HepG2 (cell line): ENCODE data around the gene TNFRSF6B. TPM values are rescaled to one million over a fixed set of nuclear protein-coding genes. Genes with fewer than 3 reads are reported as not detected.

Experiments used
- ETV5 ChIP-seq: IDR thresholded peaks from 2 replicates; pipeline ENCODE4 v1.6.1; 2018; ENCODE audit warnings: missing biosample characterization, missing genetic modification reagents, inconsistent platforms, borderline replicate concordance
- HDAC2 ChIP-seq: sonication (generic); formaldehyde crosslinking; IDR thresholded peaks from 2 replicates; pipeline ENCODE4 v1.4.0; 2020; ENCODE audit warnings: missing genetic modification reagents
- HNRNPL ChIP-seq: fragments of 200-400 bp; formaldehyde crosslinking; IDR thresholded peaks from 2 replicates; pipeline ENCODE4 v1.6.1; 2017; ENCODE audit warnings: mild to moderate bottlenecking, low read depth, low read length
- ISX ChIP-seq: sonication (generic); formaldehyde crosslinking; conservative IDR thresholded peaks from 2 replicates; pipeline ENCODE4 v1.5.0; 2020; ENCODE audit warnings: missing genetic modification reagents
- NCOA2 ChIP-seq: sonication (generic); formaldehyde crosslinking; IDR thresholded peaks from 2 replicates; pipeline ENCODE4 v1.8.0; 2022; ENCODE audit warnings: inconsistent platforms
- NFE2L2 ChIP-seq: fragments of 150-350 bp; IDR thresholded peaks from 2 replicates; pipeline ENCODE4 v1.6.1; 2014; ENCODE audit warnings: low read length
- PHF5A ChIP-seq: IDR thresholded peaks from one replicate; pipeline ENCODE4 v1.6.1; 2018; ENCODE audit warnings: low read depth, missing genetic modification reagents; ENCODE audit not compliant: unreplicated experiment
- SNAPC2 ChIP-seq: sonication (generic); formaldehyde crosslinking; IDR thresholded peaks from 2 replicates; pipeline ENCODE4 v1.8.1; 2022; ENCODE audit warnings: mild to moderate bottlenecking, missing genetic modification reagents
- ZNF333 ChIP-seq: sonication (generic); formaldehyde crosslinking; IDR thresholded peaks from 2 replicates; pipeline ENCODE4 v1.4.0; 2020; ENCODE audit warnings: mild to moderate bottlenecking, missing genetic modification reagents, borderline replicate concordance
- ZNF557 ChIP-seq: sonication (generic); formaldehyde crosslinking; IDR thresholded peaks from 2 replicates; pipeline ENCODE4 v1.4.0; 2020; ENCODE audit warnings: missing genetic modification reagents
- ZNF670 ChIP-seq: sonication (generic); formaldehyde crosslinking; IDR thresholded peaks from 2 replicates; pipeline ENCODE4 v1.8.0; 2022; ENCODE audit warnings: mild to moderate bottlenecking, missing genetic modification reagents, borderline replicate concordance
- ZNF7 ChIP-seq: IDR thresholded peaks from 2 replicates; pipeline ENCODE4 v1.6.1; 2016; ENCODE audit warnings: missing biosample characterization, missing genetic modification reagents
- polyA plus RNA-seq, 8 experiments: library from polyadenylated mRNA; depleted of rRNA in 3 of 8; stranded (reverse) in 7 of 8; unstranded in 1 of 8; fragments of >200 nt; fragmentation: Illumina TruSeq in 4 of 8; extraction: Trizol in 4 of 8; gene quantifications; 2 replicates each; pipeline versions ENCODE4 v1.2.1 to v1.2.3, GENCODE V29; 2011 to 2016; ENCODE audit warnings: low read depth in 4 of 8, missing spikeins in 1 of 8, mixed read lengths in 1 of 8; ENCODE audit not compliant: insufficient read depth in 1 of 8
- total RNA-seq, 5 experiments: library from RNA; depleted of rRNA; stranded (reverse); fragments of >200 nt; fragmentation: Illumina TruSeq; extraction: Trizol; gene quantifications; 2 replicates each; pipeline ENCODE4 v1.2.3, GENCODE V29; 2016; ENCODE audit warnings: low read depth in 1 of 5
- TF ChIP-seq, protein P1 (sequence below): sonication (generic); formaldehyde crosslinking; IDR thresholded peaks from 2 replicates; pipeline ENCODE4 v1.5.1; 2020; ENCODE audit warnings: mild to moderate bottlenecking, missing genetic modification reagents
- TF ChIP-seq, protein P2 (sequence below): sonication (generic); formaldehyde crosslinking; IDR thresholded peaks from 2 replicates; pipeline ENCODE4 v1.5.0; 2020; ENCODE audit warnings: mild to moderate bottlenecking, missing genetic modification reagents, moderate library complexity
- TF ChIP-seq, protein P3 (sequence below): IDR thresholded peaks from 2 replicates; pipeline ENCODE4 v1.6.1; 2012; ENCODE audit warnings: inconsistent platforms
- TF ChIP-seq, protein P4 (sequence below): sonication (generic); formaldehyde crosslinking; IDR thresholded peaks from 2 replicates; pipeline ENCODE4 v1.4.0; 2020; ENCODE audit warnings: mild to moderate bottlenecking, missing genetic modification reagents
- TF ChIP-seq, protein P5 (sequence below): sonication (generic); formaldehyde crosslinking; IDR thresholded peaks from 2 replicates; pipeline ENCODE4; 2020; ENCODE audit warnings: missing genetic modification reagents, mild to moderate bottlenecking, borderline replicate concordance

The TNFRSF6B gene
- total and polyA plus RNA-seq, 2 of the 13 experiments (the other 11 are each of a cell fraction or from before 2014, with no cell fraction given): 0.24 TPM; not detected in 1

DNA sequence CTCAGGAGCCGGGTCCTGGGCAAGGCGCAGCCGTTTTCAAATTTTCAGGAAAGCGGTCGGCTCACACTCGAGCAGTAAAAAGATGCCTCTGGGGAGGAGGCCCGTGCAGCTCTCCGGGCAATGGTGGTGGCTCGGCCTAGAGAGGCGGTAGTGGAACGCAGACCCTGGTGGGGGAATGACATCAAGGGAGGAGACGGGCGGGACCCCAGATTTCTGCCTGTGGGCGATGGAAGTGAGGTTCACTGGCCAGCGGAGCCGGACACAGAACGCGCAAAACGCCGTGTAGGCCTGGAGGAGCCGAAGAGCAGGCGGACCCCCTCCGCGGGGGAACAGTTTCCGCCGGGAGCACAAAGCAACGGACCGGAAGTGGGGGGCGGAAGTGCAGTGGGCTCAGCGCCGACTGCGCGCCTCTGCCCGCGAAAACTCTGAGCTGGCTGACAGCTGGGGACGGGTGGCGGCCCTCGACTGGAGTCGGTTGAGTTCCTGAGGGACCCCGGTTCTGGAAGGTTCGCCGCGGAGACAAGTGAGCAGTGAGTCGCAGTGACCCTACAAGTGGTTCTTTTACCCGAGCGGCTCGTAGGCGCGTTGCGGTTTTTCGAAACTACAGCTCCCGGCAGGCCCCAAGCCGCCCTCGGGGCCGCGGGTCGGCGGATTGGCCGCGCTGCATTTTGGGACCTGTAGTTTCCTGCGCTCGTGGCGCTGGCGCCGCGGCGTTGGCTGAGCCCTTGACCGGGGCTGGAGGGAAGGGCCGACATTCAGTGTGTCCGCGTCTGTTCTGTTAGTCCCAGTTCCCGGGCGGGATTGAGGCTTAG is 38.3 kb upstream of the TNFRSF6B start, which contains the start of gene RTEL1 (continued):
- TF ChIP-seq ZNF333 (peak; percentile 47; the same call in 1 of the 2 replicates), PHF5A (CRISPR knock-in tag) (peak; percentile 89), ISX (CRISPR knock-in tag) (peak; percentile 97), ZNF557 (CRISPR knock-in tag) (peak; percentile 96), ETV5 (CRISPR knock-in tag) (peak; percentile 88), ZNF7 (peak; percentile 54), NCOA2 (CRISPR knock-in tag) (peak; percentile 78), HDAC2 (CRISPR knock-in tag) (peak; percentile 95), SNAPC2 (CRISPR knock-in tag) (peak; percentile 92), ZNF670 (CRISPR knock-in tag) (peak; percentile 96), NFE2L2 (no peak; the same call in 1 of the 2 replicates), HNRNPL (peak; percentile 72; the same call in 1 of the 2 replicates)
- TF ChIP-seq, protein P1, sequence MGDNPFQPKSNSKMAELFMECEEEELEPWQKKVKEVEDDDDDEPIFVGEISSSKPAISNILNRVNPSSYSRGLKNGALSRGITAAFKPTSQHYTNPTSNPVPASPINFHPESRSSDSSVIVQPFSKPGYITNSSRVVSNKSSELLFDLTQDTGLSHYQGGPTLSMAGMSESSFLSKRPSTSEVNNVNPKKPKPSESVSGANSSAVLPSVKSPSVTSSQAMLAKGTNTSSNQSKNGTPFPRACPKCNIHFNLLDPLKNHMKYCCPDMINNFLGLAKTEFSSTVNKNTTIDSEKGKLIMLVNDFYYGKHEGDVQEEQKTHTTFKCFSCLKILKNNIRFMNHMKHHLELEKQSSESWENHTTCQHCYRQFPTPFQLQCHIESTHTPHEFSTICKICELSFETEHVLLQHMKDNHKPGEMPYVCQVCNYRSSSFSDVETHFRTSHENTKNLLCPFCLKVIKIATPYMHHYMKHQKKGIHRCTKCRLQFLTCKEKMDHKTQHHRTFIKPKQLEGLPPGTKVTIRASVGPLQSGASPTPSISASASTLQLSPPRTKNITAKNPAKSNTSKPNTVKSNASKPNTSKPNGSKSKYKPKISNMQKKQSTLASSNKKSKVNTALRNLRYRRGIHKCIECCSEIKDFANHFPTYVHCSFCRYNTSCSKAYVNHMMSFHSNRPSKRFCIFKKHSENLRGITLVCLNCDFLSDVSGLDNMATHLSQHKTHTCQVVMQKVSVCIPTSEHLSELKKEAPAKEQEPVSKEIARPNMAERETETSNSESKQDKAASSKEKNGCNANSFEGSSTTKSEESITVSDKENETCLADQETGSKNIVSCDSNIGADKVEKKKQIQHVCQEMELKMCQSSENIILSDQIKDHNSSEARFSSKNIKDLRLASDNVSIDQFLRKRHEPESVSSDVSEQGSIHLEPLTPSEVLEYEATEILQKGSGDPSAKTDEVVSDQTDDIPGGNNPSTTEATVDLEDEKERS: peak; percentile 63; the same call in 1 of the 2 replicates
- TF ChIP-seq, protein P2, sequence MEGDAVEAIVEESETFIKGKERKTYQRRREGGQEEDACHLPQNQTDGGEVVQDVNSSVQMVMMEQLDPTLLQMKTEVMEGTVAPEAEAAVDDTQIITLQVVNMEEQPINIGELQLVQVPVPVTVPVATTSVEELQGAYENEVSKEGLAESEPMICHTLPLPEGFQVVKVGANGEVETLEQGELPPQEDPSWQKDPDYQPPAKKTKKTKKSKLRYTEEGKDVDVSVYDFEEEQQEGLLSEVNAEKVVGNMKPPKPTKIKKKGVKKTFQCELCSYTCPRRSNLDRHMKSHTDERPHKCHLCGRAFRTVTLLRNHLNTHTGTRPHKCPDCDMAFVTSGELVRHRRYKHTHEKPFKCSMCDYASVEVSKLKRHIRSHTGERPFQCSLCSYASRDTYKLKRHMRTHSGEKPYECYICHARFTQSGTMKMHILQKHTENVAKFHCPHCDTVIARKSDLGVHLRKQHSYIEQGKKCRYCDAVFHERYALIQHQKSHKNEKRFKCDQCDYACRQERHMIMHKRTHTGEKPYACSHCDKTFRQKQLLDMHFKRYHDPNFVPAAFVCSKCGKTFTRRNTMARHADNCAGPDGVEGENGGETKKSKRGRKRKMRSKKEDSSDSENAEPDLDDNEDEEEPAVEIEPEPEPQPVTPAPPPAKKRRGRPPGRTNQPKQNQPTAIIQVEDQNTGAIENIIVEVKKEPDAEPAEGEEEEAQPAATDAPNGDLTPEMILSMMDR (CRISPR knock-in tag): no peak; the same call in 1 of the 2 replicates
- TF ChIP-seq, protein P3, sequence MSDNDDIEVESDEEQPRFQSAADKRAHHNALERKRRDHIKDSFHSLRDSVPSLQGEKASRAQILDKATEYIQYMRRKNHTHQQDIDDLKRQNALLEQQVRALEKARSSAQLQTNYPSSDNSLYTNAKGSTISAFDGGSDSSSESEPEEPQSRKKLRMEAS: peak; percentile 92
- TF ChIP-seq, protein P4, sequence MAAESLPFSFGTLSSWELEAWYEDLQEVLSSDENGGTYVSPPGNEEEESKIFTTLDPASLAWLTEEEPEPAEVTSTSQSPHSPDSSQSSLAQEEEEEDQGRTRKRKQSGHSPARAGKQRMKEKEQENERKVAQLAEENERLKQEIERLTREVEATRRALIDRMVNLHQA (CRISPR knock-in tag): 0 out of 2 replicates have a peak, but pooled peaks have one; percentile 48
- TF ChIP-seq, protein P5, sequence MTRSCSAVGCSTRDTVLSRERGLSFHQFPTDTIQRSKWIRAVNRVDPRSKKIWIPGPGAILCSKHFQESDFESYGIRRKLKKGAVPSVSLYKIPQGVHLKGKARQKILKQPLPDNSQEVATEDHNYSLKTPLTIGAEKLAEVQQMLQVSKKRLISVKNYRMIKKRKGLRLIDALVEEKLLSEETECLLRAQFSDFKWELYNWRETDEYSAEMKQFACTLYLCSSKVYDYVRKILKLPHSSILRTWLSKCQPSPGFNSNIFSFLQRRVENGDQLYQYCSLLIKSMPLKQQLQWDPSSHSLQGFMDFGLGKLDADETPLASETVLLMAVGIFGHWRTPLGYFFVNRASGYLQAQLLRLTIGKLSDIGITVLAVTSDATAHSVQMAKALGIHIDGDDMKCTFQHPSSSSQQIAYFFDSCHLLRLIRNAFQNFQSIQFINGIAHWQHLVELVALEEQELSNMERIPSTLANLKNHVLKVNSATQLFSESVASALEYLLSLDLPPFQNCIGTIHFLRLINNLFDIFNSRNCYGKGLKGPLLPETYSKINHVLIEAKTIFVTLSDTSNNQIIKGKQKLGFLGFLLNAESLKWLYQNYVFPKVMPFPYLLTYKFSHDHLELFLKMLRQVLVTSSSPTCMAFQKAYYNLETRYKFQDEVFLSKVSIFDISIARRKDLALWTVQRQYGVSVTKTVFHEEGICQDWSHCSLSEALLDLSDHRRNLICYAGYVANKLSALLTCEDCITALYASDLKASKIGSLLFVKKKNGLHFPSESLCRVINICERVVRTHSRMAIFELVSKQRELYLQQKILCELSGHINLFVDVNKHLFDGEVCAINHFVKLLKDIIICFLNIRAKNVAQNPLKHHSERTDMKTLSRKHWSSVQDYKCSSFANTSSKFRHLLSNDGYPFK (CRISPR knock-in tag): peak; percentile 87
